CD4-positive, alpha-beta T cell treated with Interleukin-17A for 1 hour (primary cell): ENCODE measurements around the gene LEPR.
"Not testable (repeated sequence)": the region's sequence is repeated elsewhere in the genome, so short reads cannot be mapped to it uniquely, and the experiment has no call there.

ENCODE experiments used
- DNase-seq: peaks from one replicate; pipeline ENCODE4 v3.0.0-alpha.2; 2020

The LEPR gene, protein sequence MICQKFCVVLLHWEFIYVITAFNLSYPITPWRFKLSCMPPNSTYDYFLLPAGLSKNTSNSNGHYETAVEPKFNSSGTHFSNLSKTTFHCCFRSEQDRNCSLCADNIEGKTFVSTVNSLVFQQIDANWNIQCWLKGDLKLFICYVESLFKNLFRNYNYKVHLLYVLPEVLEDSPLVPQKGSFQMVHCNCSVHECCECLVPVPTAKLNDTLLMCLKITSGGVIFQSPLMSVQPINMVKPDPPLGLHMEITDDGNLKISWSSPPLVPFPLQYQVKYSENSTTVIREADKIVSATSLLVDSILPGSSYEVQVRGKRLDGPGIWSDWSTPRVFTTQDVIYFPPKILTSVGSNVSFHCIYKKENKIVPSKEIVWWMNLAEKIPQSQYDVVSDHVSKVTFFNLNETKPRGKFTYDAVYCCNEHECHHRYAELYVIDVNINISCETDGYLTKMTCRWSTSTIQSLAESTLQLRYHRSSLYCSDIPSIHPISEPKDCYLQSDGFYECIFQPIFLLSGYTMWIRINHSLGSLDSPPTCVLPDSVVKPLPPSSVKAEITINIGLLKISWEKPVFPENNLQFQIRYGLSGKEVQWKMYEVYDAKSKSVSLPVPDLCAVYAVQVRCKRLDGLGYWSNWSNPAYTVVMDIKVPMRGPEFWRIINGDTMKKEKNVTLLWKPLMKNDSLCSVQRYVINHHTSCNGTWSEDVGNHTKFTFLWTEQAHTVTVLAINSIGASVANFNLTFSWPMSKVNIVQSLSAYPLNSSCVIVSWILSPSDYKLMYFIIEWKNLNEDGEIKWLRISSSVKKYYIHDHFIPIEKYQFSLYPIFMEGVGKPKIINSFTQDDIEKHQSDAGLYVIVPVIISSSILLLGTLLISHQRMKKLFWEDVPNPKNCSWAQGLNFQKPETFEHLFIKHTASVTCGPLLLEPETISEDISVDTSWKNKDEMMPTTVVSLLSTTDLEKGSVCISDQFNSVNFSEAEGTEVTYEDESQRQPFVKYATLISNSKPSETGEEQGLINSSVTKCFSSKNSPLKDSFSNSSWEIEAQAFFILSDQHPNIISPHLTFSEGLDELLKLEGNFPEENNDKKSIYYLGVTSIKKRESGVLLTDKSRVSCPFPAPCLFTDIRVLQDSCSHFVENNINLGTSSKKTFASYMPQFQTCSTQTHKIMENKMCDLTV

DNA sequence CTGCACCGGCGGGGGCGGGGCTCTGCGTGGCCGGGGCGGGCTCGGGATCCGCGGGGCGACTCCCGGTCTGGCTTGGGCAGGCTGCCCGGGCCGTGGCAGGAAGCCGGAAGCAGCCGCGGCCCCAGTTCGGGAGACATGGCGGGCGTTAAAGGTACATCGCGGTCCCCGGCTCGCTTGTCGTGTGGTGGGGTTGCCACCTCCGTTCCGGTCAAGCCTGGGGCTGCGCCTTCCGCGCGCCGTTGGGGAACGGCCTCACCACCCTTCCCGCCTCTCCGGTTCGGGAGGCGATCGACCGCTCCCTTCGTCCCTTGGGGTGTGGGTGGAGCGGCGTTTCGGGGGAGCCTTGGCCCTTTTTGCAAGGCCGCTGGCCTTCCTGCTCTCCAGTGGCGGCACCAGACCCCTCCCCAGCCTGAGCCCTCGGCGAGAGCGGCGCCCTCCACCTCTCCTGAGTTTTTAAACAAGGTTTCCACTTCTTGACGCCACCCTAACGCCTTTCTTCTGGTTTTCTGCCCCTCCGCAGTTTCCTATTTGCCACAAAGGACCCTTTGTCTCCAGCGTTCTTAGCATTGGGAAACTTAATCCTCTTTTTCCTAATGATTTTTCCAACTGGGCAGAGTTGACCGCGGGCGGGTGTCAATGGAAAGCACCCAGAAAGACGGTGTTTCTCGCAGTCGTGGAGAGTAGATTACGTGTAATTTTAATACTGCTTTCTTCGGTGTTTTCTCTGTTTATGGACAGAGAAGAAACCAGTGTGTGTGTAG, at the start of gene LEPR, which contains the start of gene LEPROT:
Gene LEPR (plus strand): TSS at position 79 of the 761 bp plus-strand sequence. CDS start 144,898 bp downstream, outside the sequence.
Gene LEPROT (plus strand): TSS at position 79 of the 761 bp plus-strand sequence. CDS start 57 bp downstream, at position 136.
- DNase-seq = no peak

DNA sequence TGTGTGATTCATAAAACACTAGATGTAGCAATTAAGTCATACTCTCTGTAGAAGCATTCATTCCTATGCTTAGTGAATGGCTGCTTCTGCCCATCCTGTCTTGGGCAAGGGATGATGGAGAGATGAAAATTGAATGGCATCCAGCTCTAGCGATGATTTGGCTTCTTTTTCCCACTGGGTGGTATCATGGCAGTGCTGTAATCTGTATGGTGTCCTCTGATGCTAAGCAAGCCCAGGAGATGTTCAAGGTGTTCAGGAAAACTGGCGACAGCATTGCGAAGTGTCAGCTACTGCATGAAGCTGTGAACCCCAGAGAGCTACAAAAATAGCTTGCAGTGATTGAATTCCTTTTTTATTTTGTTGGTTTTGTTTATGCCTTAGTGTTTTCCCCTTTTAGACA, 48.9 kb upstream of the LEPR start:
- no peak for DNase-seq

DNA sequence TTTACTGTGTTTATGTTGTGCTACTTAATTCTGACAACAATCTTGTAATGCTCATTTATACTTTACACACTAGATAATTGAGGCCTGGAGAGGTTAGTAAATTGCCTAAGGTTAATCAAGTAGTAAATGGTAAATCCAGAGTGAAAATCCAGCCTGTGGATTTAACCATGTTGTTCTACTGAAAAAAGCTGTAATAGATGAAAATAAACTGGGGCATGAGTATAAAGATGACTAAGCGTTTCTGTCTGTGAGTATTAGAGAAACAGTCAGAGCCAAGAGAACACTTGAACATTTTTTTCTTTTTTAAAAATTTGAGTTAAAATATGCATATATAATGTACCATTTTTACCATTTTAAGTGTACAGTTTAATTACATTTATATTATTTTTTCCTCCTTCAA, 47.9 kb upstream of the LEPR start:
- DNase-seq = no peak

DNA sequence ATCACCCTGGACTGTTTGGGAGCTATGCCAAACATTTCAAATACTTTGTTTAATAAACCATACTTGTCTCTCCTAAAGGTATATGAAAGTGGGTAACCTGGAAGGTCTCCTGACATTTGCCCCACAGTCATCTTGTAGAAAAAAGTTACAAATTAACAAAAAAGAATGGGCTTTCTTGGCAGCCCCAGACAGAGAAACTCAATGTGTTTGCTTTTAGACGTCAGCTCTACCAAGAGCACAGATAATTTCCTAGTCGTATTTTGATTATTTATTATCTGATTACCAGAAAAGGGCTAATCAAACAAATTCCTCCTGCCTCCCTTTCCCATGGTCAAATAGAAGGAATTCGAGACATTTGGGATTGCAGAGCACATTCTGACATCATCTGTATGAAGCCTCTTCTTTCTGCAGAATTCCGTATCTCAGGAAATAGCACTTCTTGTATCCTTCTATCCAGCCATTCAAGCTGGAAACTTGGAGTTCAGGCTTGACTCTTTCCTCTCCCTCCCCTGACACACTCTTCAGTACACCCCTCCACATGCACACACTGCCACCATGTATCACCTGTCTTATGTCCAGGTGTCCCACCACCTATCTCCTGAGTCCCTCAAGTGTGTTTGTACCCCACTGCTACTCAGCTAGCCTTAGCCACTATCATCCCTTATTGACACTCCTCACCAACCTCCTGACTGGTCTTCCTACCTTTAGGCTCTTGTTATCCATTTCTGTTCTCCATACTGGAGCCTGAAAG, 42.8 kb upstream of the LEPR start:
- no peak for DNase-seq

DNA sequence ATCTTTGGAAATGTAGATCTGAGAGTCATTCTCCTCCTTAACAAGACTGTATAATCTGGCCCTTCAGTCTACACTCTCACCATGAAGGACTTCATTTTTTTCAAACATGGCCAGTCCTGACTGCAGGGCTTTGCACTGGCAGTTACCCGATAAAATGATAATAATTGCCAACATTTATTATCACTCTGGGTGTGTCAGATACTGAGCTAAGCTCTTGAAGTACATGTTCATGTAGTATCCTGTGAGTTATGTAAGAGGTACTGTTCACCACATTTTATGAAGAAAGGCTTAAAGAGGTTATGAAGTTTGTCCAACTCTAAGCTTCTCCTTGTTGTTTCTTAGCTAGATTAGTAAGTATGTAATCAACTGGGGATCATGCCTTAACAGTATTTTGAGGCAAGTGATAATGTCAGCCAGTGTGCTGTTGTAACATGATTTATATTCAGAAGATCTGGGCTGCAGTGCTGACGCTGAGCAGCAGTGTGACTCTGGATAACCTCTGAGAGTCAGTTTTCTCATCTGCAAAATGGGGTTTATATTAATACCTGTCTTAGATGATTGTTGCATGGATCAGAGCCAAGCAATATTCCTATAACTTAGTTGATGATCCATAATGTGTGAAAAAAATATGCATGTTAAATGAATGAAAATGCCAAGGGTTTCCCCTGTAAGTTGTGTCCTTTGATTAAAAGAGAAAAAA, 42.1 kb upstream of the LEPR start:
- no peak for DNase-seq

DNA sequence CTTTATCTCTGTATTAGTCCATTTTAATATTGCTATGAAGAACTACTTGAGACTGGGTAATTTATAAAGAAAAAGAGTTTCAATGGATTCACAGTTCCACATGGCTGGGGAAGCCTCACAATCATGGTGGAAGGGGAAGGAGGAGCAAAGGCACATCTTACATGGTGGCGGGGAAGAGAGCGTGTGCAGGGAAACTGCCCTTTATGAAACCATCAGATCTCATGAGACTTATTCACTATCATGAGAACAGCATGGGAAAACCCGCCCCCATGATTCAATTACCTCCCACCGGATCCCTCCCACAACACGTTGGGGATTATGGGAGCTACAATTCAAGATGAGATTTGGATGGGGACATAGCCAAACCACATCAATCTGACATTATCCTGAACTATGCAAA, 36.0 kb upstream of the LEPR start:
- not testable (repeated sequence) for DNase-seq

DNA sequence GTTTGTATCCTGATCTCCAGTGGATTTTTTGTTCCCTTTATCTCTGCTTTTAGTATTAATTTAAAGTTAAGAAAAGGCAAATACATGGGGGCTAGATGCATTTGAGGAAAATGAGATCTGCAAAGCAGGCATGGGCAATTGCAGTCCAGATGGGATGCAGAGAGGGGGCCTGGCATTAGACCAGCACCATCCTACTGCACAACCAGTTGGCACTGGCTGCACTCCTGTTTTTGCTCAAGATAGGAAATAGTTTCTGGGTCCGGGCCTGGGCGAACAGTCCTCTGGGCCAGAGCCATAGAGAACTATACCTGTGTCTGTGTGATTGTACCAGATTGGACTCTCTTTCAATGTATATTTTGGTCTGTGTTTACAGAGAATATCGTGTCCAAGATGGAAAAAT, 34.0 kb upstream of the LEPR start:
- no peak for DNase-seq

DNA sequence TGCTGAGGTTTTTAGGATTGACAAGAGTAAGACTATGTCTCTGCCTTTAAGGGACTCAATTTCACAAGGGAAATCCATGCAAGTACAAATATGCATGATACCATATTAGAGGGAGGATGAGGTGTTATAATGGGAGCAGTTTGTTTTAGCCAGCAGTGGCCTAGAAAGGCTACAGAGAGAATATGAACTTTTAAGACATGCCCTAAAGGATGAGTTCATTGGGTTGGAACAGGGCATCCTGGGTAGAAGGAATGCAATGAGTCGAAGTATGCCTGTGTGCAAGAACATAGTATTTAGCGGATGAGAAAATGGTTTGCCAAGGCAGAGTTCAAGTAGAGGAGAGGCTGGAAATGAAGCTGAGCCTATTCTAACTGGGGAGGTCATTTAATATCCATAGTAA, 32.6 kb upstream of the LEPR start:
- DNase-seq = no peak

DNA sequence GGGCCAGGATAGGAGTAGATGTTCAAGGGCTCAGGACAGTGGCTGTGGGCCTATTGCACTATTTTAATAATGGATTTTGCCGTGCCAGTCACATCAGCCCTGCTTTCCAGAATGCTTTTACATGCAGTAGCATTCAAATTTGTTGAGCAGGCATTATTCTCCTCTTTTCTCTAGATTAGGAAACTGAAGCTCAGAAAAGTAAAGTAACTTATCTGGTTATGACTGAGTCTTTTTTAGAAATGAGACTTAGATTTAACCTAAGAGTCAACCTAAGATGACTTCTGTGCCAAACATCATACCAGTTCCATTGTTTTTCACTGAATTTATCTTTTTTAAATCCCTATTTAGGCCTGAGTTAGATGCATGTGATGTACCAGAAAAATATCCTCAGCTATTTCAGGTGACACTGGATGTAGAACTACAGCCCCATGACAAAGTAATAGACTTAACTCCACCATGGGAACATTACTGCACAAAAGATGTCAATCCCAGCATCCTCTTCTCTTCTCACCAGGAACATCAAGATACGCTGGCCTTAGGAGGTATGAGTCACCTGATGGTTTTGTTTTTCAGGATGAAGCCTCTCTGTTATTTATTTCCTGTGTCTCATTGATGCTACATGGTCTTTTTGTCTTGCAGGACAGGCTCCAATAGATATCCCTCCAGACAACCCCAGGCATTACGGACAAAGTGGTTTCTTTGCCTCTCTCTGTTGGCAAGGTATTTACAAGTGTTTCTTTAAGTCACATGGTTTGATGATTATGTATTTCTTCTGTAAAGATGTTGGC, 31.4 kb upstream of the LEPR start:
- DNase-seq = no peak

DNA sequence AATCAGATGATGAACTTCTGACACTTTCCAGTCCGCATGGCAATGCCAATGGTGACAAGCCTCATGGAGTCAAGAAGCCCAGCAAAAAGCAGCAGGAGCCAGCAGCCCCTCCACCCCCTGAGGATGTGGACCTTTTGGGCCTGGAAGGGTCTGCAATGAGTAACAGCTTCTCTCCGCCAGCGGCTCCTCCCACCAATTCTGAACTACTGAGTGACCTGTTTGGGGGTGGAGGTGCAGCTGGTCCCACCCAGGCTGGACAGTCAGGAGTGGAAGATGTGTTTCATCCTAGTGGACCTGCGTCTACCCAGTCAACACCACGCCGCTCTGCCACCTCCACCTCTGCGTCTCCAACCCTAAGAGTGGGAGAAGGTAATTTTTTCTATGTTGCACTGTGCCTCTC, 28.0 kb upstream of the LEPR start:
- no peak for DNase-seq

DNA sequence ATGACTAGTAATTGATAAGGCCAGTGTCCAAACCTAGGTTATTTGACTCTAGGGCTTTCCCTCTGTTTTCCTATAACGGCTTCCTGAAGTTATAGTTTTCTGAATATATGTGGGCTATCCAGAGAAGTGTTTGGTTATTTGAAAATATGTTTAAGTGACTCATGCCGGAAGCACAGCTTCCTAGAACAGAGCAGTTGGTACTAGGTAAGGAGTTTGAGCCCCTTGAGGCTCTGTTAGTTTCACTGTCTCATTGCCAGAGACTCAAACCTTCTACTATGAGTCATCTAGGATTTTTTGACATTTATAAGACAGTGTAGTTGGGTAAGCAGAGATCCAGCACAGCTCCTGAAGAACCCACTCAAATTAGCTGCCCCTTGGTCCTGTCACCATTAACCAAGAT, 27.1 kb upstream of the LEPR start:
- DNase-seq = no peak

DNA sequence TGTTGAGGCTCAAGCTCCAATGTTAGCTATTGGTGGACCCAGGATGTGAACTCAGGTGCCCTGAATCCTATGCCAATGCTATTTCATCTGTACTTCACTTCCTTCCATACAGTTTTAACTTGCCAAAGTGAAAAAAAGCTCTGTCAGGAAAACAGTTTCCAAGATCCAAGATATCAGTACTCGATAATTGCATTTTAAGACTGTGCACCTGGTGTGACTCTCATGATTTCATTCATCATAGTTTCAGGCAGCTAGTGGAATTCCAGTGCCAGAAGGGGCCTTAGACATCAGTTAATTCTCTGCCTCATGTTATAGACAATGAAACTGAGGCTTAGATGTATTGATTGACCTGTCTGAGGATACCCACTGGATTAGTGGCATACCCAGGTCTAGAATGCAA, 26.5 kb upstream of the LEPR start:
- no peak for DNase-seq

DNA sequence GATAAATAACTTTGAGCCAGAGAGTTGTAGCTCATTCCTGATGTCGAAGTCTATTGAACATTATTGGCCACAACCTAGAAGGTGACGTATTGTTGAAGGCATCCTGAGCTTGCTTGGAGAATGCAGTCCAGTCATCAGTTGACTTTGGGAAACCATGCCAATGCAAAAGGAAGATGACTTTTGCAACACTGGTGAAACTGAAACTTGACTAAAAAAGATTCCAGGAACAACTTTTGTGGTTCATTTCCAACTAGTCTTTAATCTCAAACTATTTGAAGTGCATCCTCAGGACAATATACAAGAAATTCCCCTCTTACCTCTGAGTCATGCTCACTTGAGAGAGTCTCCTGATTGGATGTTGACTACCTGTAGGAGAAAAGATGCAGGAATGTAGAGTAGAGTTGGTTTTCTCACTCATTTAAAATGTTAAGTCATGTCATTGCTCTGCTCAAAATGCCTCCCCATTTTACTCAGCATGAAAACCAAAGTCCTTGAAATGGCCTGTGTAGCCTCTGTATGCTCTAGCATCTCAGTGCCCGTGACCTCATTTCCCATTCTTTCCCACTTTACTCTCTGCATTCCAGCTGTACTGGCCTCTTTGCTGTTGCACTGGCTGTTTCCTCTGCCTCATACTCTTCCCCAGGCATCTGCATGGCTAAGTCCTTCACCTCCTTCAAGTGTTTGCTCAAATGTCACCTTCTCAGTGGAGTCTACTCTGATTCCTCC, 24.4 kb upstream of the LEPR start:
- DNase-seq = no peak

DNA sequence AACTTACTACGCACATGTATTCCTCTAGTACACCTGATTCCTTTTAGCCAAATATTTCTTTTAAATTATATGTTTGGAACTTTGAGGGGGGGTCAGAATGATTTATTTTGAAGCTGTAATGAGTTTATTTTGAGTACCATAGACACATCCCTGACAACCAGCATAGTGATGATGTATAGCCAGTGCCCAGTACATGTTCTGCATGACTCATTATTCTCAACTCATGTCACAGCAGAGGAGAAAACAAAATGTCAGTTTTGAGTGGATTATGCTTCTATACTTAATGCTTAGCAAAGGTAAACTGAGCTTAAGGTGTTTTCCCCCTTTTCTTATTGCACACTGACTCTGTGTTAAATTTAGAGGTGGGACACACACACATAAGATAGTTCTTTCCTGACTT, 22.4 kb upstream of the LEPR start:
- no peak for DNase-seq

DNA sequence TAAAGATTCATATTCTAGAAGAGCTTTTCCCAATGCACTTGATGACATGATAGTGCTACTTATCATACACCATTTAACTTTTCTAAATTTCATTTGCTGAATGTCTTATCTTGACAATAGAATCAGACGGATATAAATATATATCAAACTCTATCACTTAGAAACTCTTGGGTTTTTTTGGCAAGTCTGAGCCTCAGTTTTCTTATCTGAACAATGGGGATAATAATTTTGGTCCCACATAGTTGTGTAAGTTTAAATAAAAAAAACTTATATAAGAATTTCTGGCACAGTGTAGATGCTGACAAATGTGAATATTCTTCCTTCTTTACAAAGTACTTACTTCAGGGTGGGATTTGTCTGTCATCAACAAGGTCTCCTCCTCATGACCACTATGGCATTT, 21.5 kb upstream of the LEPR start:
- no peak for DNase-seq

DNA sequence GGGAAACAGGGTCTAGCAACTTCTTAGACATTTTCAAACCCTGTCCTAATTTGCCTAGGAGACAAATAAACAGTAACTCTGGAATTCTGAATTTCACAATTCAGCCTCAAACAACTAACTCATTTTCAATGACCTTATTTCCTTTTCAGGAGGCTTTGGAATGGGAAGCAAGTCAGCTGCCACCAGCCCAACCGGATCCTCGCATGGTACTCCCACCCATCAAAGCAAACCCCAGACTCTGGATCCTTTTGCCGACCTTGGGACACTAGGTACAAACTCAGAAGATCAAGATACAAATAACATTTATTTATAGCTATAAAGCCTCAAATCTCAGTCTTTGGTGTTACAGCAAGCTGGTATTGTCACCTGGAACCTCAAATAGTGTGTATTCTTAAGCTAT, 18.9 kb upstream of the LEPR start:
- DNase-seq = no peak

DNA sequence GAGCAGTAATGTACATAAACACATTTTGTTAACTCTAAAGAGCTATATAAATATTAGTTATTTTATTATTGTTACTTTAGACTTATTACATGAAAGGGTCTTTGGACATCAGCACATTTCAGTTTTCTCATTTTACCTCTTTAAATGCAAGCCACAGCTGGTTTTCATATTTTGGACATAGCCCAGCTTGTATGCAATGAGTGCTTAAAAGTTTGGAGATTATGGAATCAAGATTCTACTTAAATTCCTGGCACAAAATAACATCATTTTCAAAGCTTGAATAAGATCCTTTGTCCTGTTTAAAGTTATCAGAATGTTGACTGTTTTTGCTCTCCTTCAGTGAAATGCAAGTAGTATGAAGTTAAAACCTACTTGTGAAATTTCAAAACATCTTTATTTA, 15.5 kb upstream of the LEPR start:
- DNase-seq = no peak

DNA sequence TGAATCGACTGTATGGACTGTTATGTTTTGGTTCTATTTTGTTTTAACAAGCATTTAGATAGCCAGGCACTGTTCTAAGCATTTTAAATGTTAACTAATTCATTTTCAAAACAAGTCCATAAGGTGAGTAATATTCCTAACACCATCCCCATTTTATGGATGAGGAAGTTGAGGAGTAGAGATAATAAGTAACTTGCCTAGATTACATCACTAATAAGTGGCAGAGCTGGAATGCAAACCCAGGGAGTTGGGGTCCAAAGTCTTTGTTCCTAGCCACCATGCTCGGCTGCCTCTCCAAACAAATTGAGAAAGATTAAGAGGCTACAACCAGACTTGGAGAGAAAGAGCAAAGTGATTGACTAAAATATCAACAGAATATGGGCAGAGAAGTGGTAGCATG, 12.6 kb upstream of the LEPR start:
- no peak for DNase-seq

DNA sequence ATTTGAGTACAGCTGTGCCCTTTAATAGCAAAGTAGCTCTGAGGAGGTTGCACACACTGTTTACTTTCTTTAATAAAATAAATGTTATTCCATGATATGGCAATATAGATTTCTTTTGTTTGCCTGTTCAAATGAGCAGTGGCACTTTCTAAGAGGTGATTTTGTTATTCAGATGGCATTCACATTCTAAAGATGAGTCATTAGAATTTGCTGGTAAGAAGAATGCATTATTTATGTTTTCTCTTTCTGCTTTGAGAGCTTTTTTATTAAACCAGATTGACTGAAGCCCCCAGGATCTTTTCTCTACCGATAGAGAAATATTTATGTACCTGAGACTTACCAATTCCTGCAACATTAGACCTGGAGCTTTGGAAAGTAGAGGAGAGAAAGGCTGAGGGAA, 11.2 kb upstream of the LEPR start:
- DNase-seq = no peak
